Right lung (tissue), 5 donors: ENCODE results near the gene ACTG1. TPM values are rescaled to one million over a fixed set of nuclear protein-coding genes. Genes with fewer than 3 reads are reported as not detected.
A peak's percentile ranks its signal among the peaks of the same experiment; 100 is the strongest.

Source experiments
- DNase-seq, 2 donors: peaks; one replicate each; pipeline ENCODE4 v3.0.0-alpha.2; 2013
- polyA plus RNA-seq, 5 donors: library from polyadenylated mRNA; unstranded; fragments of 120-200 nt; gene quantifications; one replicate each; pipeline versions ENCODE4 v1.2.1 to v1.2.3, GENCODE V29; 2013; ENCODE audit warnings: inconsistent platforms in 1 of 5, low replicate concordance in 1 of 5; ENCODE audit not compliant: insufficient read length in 5 of 5, insufficient read depth in 1 of 5

ACTG1 gene
- polyA plus RNA-seq, 5 donors, result 2,069 to 3,045 (median 2,504) TPM

DNA sequence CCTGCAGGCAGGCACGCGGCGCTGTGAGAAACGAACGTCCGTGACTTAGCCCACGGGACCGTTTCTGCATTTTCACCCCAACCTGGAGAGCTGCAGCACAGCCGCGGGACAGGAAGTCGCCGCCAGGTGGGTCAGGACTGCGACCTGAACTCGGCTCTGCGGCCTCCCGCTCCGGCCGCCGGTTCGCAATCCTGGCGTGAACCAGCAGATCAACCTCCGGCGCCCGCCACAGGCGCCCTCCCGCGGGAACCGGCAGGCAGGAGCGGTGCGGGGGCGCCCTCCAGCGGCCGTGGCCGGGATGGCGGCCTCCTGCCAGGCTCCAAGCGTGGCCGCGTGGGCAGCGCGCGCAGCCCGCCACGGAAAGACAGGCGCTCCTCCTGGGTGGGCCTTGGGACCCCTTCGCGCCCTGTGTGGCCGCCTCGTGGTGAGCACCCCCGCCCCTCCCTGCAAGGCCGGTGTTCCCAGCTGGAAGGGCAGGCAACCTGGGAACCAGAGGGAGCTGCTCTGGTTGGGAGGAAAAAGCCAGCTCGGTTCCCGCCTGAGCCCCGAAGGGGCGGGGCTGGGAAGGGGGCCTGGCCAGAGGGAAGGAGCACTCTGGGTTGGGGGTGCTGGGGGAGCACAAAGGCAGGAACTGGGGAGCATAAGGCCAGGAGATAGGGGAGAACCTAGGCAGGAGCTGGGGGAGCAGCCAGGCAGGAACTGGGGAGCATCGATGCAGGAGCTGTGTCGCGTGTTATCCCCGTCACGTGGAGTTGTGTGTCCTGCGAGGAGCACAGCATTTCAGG lies 28.2 kb downstream of the ACTG1 start:
- peak; percentile 78 to 83 for DNase-seq

DNA sequence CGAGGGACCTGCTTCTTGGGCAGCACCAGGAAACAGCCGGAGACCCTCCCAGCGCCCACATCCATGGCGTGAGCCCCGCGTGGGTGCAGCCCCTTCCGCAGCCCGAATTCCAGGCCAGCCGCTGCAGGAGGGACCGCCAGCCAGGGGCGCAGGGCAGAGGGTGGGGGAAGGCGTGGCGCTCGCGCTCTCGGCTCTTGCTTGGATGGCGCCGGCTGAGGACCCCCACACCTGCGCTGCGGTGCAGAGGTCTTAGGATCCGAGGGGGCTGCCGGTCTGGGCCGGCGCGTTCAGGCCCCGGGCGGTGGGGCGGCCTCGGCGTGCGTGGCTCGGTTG lies 28.8 kb downstream of the ACTG1 start:
- DNase-seq, result no peak

DNA sequence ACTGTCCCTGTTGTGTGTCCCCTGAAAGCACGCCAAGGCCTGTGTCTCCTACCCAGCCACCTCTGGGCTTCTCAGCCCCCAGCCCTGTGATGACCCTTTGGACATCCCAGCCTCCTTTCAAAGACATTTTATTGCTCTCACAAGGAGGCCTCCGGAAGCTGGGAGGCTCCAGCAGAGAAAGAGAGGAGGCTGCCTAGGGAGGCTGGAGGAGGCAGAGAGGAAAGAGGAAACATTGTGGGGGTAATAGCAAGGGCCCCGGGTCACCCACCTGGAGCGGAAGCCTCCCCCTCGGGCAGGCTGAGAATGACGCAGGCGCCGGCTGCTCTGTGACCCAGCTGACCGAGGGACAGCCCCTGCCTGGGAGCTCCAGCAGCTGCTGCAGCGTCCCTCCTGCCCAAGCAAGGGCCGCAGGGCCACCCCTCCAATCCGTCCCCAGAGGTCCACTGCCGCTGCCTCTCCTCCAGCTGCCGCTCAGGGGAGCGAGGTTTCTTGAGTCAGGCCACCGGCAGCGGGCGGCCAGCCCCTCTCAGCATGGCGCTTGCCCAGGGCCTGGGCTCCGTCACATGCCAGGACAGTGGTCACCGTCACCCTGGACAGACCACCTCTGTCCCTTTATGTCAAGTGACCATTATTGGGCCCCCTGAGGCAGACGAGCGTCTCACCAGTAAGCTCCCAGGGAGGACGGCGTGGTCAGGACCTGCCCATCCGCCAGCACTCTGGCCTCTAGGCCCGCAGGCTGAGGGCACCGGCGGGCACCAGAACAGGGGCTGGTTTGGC lies 29.3 kb downstream of the ACTG1 start:
- no peak for DNase-seq

DNA sequence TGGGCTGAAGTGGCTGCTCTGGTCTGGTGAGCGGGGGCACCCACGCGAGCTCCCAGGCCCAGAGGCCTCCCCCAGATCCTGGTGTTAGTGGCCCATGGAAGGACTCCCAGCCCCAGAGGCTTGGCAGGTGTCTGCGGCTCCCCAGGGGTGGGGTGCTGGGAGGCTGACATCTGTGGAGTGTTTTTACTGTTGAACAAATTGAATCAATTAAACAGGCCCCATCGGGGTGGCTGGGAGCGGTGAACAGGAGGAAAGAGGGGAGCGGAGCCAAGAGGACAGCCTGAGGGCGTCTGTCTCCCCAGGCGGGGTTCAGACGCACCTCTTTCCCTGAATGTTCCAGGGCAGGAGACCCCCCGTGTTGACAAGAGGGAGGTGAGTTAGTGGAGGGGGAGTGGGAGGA lies 29.9 kb downstream of the ACTG1 start:
- DNase-seq, result no peak

DNA sequence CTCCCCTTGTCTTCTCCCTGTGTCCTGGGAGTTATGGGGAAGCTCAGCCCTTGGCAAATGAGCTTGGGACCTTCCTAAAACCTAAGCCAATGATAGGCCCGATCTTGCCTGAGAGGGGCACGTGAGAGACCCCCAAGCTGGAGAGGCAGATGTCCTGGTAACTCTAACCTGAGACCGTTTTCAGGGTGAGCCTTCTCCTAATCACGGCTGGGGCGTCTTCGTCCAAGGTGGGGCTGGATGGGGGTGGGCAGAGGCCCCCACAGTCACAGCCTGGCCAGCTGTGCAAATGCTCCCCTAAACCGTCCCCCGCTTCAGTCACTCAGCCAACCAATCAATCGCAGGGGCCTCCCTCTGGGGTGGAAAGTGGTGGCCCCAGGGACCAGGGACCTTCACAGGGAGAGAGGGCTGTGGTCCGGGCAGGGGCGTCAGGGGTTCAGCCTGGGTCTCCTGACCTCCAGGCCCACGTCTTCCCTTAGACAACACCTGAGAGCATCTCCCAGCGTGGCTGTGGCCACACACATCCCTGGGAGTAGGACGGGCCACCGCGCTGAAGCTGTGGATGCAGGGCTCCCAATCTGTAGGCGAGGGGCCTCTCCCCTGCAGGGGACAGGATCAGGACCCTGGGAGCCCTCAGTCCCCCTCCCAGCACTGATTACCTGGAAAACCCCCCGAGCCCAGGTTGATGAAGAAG lies 30.6 kb downstream of the ACTG1 start:
- DNase-seq, result no peak

DNA sequence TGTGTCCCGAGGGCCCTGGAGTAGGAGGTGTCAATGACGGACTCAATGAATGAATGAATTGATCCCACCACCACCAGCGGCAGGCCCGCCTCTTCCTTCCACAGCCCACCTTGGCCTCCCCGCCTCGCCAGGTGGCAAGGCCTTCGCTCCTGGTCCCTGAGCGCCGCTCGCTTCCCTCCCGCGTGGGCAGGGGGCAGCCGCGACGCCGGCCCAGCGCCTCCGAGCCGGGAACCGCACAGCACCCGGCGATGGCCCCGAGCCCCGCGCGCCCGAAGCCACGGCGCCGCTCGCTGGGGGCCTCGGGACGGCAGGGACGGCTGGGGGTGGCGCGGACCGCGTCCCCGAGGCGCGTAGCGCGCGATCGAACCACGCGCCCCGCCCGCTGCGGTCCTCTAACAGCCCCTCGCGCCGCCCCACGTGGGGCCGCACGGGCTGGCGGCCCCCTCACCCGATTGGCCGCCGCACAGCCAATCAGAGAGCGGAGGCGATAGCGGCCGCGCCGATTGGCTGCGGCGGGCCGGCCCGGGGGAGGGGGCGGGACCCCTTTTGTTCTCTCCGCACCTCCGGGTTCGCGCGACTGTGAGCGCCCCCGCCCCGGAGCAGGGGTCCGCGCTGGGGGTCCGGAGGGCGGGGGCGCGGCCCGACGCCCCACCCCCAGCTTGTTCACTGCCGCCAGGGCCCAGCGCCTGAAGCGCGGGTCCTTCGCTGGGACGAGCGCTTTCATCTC lies 31.4 kb downstream of the ACTG1 start:
- DNase-seq, result peak; percentile 74 to 76

DNA sequence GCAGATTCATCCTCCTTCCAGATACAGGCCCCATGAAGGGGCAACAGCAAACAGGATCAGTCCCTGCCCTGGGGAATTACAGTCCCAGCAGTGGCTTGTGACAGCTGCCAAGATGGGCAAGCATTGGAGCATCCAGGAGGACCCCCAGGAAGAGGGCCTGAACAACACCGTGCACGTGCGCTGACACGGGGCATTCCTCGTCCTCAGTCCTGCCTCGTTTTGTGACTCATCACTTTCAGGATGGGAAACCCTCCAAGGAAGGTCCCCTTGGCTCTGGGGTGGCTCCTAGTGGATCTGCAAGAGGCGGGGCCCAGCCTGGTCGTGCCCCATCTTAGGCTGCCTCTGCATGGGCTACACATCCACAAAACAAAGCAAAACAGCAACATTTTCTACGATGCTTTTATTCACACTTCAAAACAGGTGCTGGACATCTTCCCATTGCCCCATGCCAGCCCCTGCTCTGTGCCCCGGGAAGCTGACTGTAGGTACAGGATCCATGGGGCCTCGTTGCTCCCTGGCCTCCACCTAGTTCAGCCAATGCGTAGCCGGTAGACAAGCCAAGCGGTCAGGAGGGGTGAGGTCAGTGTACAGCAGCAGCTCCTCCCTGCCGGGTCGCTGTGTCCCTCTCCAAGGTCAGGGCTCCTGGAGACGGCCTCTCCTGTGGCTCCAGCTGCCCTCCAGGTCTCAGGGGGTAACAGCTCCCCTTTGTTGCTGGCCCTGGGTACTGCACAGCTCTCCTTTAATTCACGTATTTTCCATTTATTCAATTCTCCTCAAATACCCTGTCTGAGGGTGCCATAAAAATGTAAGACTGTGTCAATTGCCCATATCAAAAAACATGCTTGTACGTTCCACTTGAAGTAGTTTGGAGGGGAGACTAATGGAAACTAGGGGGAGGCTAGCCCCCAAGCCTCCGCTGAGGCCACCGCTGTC lies 32.2 kb downstream of the ACTG1 start:
- no peak for DNase-seq

DNA sequence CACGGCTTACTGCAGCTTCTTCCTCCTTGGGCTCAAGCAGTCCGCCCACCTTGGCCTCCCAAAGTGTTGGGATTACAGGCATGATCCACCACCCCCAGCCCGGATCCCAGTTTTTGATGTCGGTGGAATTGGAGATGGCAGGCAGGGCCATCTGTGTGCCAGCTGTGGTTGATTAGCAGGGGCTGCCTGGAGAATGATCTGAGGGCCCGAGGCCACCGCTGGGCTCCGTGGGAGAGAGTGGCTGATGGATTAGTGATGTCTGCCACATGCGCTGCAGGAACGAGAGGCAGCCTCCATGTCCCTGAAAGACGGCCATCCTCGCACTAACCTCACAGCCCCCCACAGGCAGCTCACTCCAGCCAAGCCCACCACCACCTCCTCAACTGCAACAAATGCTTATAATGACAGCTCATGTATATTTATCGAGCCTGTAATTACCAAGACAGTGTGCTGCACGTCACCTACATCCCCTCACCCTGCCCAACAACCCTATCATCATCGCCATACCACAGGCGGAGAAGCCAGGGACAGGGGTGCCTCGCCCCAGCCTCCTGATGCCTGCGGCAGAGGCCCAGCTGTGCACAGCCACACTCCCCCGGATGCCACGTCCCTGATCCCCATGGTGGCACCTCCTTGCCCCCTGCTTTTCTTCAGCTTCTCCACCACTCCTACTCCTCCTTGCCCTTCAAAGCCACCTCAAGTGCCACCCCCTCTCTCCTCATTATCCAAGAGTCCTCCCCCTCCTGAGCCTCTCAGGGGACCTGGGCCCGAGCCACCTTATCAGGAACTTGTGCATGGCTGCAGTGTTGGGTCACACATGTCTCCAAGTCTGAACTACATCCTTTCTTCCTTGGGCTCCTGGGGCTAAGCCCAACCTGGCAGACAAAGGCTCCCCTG lies 33.2 kb downstream of the ACTG1 start:
- DNase-seq, result no peak

DNA sequence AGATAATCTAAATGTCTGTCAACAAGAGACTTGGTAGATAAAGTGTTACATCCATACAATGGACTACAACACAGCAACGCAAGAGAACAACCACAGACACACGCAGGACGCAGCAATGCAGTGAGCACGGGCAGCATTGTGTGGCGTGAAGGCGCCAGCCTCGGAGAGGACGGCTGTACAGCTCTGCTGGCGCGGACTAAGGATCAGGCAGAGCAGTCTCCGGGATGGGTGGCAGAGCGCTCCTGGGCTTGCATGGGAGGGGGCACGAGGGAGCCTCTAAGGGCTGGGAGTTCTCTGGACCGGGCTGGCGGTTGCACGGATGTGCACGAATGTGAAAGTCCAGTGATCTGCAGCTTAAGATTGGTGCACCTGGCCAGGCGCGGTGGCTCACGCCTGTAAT lies 34.5 kb downstream of the ACTG1 start:
- DNase-seq, result no peak

DNA sequence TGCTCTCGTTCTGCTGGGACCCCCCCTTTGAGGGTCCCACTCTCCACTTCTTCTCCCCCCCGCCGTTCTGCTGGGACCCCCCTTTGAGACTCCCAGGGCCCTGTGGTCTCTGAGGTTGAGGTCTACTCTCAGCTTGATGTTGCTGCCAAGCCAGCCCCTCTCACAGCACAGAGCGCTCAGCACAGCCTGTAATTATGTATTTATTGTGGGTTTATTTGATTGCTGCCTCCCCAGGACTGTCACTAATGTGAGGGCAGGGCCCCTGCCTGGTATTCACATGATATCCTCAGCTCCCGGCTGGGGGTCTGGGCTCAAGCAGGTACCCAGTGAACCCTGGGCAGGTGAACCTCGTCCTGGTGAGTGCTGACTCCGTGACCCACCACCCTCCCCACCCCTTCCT lies 35.4 kb downstream of the ACTG1 start:
- DNase-seq, result no peak

DNA sequence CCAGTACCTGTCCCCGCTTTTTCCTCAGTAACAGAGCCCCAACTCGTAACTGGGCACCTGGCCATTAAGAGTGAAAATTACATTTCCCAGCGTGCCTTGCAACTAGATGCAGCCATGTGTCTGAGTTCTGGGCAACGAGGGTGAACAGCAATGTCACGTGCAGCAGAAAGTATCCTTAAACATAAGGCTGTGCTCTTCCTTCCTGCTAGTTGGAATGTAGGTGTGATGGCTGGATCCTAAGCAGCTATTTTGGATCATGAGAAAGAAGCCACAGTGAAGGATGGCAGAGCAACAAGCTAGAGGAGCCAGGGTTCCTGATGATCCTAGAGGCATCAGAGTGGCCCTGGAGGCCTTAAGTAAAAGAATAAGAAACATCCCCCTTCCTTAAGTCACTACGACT lies 36.0 kb downstream of the ACTG1 start:
- DNase-seq, result no peak

DNA sequence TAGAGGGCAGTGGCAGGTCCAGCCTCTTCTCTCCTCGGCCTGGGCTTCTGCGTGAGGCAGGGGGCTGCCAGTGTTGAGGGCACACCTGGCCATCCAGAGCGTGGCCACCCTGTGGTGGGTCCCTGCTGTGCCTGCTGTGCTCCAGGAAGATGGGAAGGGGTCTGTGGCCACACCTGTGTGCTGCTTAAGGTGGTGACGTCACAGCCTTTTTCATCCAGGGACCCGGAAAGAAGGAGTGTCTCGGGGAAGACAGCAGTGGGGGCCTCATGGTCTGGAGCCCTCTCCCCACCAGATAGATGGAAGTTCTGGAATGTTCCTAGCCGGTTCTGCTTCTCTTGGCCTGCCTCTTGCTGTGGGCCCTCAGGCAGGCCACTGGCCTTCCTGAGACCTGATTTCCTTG lies 36.5 kb downstream of the ACTG1 start:
- no peak for DNase-seq

DNA sequence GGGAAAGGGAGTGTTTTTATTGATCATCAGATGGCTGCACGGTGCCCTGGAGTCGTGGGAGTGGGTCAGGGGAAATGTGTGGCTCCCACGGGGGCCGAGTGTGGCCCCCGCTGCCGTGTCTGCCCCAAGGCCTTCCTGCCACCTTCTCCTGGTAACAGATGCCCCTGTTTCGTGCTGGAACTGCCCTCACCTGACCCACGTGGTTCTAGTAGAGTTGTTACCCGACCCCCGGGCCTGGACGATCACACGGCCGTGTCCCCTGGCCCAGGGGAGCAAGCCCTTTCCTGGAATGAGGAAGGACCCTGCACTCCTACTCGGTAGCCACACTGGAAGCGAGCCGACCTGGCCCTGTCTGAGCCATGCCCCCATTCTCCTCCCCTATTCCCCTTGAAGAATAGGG lies 37.6 kb downstream of the ACTG1 start:
- DNase-seq, result no peak

DNA sequence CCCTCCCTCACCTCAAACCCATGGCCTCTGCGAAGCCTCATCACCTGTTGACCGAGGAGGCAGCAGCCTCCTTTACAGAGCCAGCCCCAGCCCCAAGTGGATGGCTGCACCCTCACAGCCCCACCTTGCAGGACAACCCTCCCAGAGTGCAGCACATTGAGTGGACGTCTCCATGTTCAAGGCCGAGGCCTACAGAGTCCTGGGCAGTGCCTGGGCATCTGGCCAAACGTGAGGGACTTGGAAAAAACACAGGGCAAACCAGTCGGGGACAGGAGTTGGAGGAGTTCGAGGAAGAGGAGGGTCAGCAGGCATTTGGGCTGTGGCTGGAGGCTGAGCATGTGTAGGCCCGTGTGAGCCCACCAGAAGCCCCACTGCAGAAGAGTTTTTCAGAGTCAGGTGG lies 39.6 kb downstream of the ACTG1 start:
- DNase-seq, result no peak

DNA sequence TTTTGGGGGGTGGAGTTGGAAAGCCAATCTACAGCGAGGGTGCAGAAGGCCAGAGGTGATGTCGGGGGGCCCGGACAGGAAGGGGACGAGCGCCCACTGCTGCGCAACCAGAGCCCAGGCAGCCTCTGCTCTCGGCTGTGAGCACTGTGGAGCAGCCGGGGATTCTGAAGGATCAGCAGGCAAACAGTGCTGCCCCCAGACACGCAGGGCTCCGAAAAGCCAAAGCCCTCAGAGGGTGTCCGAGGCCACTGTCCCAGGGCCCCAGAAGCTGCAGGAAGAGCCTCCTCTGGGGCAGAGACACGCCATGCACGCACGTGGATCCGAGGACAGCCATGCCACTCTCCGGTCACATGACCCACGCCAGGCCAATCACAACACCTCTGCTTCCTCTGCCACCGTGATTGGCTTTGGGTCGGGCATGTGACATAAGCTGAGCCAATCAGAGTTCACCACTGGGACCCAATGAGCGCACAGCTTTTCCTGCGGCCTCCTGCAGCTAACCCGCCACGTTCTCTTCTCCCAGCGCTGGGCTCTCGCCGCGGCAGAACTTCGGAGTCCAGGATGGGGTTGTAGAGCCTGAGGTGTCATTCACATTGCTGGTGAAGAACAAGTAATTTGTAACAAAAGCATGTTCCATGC lies 40.7 kb downstream of the ACTG1 start:
- no peak for DNase-seq

DNA sequence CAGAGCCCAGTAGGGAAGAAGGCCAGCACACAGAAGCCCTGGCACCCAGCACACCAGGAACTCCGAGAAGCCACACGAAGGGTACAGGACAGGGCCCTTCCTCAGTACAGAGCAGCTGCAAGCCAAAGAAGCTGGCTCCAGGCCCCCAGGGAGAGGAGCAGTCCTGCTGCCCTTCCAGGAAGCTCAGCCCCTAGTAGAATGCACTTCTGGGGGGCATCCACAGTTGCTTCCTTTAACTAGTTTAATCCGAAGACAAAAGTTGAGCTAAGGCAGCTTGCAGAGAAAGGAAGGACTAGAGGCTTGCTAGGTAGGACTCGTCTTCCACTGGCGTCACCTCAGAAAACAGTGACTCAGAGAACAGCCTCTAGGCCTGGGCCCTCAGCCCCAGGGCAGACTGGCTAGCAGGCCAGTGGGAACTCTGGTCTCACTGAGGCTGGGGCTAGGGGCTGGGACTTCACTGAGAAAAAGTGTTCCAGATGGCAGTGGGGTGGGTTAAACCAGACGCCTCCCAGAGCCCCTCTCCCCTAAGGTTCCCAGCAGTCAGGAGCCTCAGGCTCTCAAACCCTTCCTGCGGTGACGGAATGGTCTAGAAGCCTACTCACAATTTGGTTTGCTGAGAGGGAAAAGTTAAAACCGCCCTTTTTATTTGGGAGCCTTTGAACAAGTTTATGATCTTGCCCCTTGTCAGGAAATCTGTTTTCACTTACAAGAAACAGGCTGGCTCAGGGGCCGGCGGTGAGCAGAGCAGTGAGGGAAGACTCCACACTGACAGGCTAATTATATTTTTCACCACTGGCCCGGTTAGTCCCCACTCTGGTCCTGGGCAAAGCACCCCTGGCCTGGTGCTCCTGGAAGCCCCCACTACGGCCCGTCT lies 41.4 kb downstream of the ACTG1 start:
- DNase-seq, result no peak

DNA sequence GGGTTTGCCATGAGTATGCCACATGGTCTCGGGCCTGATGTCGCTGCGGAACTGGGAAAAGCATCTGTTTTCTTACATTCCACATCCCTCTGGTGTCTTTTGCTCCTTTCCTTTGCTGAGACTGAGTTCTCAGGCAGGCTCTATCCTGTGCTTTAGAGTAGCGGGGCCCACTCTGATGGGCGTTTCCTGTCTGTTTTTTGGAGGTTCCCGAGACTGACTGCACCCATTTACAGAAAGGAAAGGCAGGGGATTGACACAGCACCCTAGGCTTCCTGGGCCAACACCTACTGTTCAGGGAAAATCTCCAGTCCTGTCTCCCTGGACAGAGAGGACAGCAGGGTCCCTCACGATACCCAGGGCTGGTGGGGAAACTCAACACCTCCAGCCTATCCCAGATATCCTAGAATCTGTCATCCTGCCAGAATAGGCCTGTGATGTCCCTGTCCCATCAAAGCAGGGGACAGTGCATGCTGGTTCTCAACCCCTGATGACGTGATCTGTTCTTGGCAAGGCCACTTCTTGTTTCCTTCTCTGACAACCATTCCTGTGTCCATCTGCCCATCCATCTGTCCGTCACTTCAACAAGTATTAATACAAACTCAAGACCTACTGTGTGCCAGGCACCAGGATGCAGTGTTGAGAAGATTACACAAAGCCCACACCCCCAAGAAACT lies 42.2 kb downstream of the ACTG1 start:
- DNase-seq, result no peak

DNA sequence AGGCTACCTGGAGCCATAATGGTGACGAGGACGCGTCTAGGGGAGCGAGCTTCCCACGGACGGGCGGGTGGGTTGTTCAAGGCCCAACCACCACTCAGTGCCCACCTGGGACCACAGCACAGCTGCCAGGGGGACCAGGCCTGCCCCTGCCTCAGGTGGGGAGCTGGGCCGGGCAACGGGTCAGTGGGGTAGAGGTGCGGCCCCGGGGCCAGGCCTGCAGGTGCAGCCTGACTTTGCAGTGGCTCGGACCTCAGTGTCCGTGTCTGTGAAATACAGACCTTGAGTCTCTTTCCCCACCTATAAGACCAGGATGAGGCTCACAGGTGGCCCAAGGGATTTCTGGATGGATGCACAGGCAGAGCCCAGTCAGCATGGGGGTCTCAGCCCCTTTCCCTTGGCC lies 43.3 kb downstream of the ACTG1 start:
- DNase-seq, result no peak
